CD4-positive, alpha-beta T cell treated with Interleukin-17A for 1 hour (primary cell): ENCODE results near the gene OR52K1.
"Not testable (repeated sequence)": the region's sequence is repeated elsewhere in the genome, so short reads cannot be mapped to it uniquely, and the experiment has no call there.

Source experiments
- DNase-seq: peaks from one replicate; pipeline ENCODE4 v3.0.0-alpha.2; 2020

Gene OR52K1

GRCh38 chr11:4482445-4482844 lies at the start of gene OR52K1:
Gene OR52K1 (plus strand): TSS chr11:4482646. CDS start chr11:4488901, 6,255 bp downstream.
- DNase-seq: no peak

GRCh38 chr11:4433856-4434255 lies 48.6 kb upstream of the OR52K1 start:
- DNase-seq: no peak

GRCh38 chr11:4436411-4436810 lies 46.0 kb upstream of the OR52K1 start:
- DNase-seq: no peak

- no peak for DNase-seq
Observed at GRCh38 chr11:4441515-4441914, 40.9 kb upstream of the OR52K1 start.

- no peak for DNase-seq
Observed at GRCh38 chr11:4443232-4443891, 39.1 kb upstream of the OR52K1 start.

GRCh38 chr11:4448995-4449394 lies 33.5 kb upstream of the OR52K1 start, which contains the start of gene OR52K2:
Gene OR52K2 (plus strand): TSS chr11:4449295. CDS start chr11:4449340, 45 bp downstream.
- no peak for DNase-seq

- DNase-seq: no peak
Observed at GRCh38 chr11:4453118-4453517, 29.3 kb upstream of the OR52K1 start.

GRCh38 chr11:4454021-4454420 lies 28.4 kb upstream of the OR52K1 start:
- no peak for DNase-seq

- peak; percentile 20 for DNase-seq
Observed at GRCh38 chr11:4455419-4455818, 27.0 kb upstream of the OR52K1 start.

GRCh38 chr11:4459500-4459899 lies 22.9 kb upstream of the OR52K1 start:
- peak; percentile 10 for DNase-seq

GRCh38 chr11:4460151-4460550 lies 22.3 kb upstream of the OR52K1 start:
- DNase-seq: no peak

- no peak for DNase-seq
Observed at GRCh38 chr11:4464216-4465159, 18.0 kb upstream of the OR52K1 start.

GRCh38 chr11:4465407-4465806 lies 17.0 kb upstream of the OR52K1 start:
- DNase-seq: no peak

GRCh38 chr11:4466131-4466870 lies 16.1 kb upstream of the OR52K1 start:
- DNase-seq: no peak

GRCh38 chr11:4466871-4467442 lies 15.5 kb upstream of the OR52K1 start:
- no peak for DNase-seq

- DNase-seq: no peak
Observed at GRCh38 chr11:4467811-4468606, 14.4 kb upstream of the OR52K1 start.

- no peak for DNase-seq
Observed at GRCh38 chr11:4479644-4480043, 2.8 kb upstream of the OR52K1 start.

GRCh38 chr11:4480577-4481239 lies 1.7 kb upstream of the OR52K1 start:
- no peak for DNase-seq

- DNase-seq: no peak
Observed at GRCh38 chr11:4481240-4481582, 1.2 kb upstream of the OR52K1 start.

GRCh38 chr11:4484310-4484709 lies 1.9 kb downstream of the OR52K1 start:
- DNase-seq: no peak

GRCh38 chr11:4491405-4491804 lies 9.0 kb downstream of the OR52K1 start:
- not testable (repeated sequence) for DNase-seq
